Peyer's patch (tissue), 4 donors: ENCODE measurements around the gene PLOD3. TPM values are rescaled to one million over a fixed set of nuclear protein-coding genes. Genes with fewer than 3 reads are reported as not detected.

Experiments
- DNase-seq, 3 donors: peaks; one replicate each; pipeline ENCODE4 v3.0.0-alpha.2; 2017 to 2019
- H3K27ac ChIP-seq, 4 donors: fragments of 200-600 bp; sonication (generic); one replicate each; pipeline ENCODE4 v1.5.1; 2016 to 2019
- H3K27me3 ChIP-seq, 2 donors: fragments of 200-600 bp; sonication (generic); one replicate each; pipeline ENCODE4 v1.5.1; 2019
- H3K36me3 ChIP-seq, 3 donors: fragments of 200-600 bp; sonication (generic); one replicate each; pipeline ENCODE4 v1.5.1; 2016 to 2019
- H3K4me1 ChIP-seq, 4 donors: fragments of 200-600 bp; sonication (generic); one replicate each; pipeline ENCODE4 v1.5.1; 2016 to 2019
- H3K4me3 ChIP-seq, 4 donors: fragments of 200-600 bp; sonication (generic); 1 replicate in 3 of 4; 2 replicates in 1 of 4; pipeline ENCODE4 v1.5.1; 2016 to 2019; ENCODE audit warnings: mild to moderate bottlenecking in 1 of 4
- H3K9me3 ChIP-seq, 4 donors: fragments of 200-600 bp; sonication (generic); one replicate each; pipeline ENCODE4 v1.5.1; 2016 to 2019; ENCODE audit warnings: mild to moderate bottlenecking in 1 of 4
- CTCF ChIP-seq, 6 experiments: fragments of 450-650 bp in 4 of 6; fragments of 200-600 bp in 2 of 6; sonication (generic) in 1 of 6; IDR thresholded peaks; one replicate each; pipeline ENCODE4 v1.5.1; 2017 to 2019; ENCODE audit warnings: antibody characterized with exemption in 6 of 6, mild to moderate bottlenecking in 3 of 6, moderate library complexity in 1 of 6
- POLR2A ChIP-seq, 2 donors: fragments of 450-650 bp; IDR thresholded peaks; one replicate each; pipeline ENCODE4 v1.5.1; 2017; ENCODE audit warnings: antibody characterized with exemption in 2 of 2, mild to moderate bottlenecking in 2 of 2, moderate library complexity in 2 of 2
- total RNA-seq, 4 donors: library from RNA; depleted of rRNA; stranded (reverse); fragments of >200 nt; gene quantifications; one replicate each; pipeline ENCODE4 v1.1.0, GENCODE V29; 2016

PLOD3 gene
- total RNA-seq, 4 donors from 2014 or later = 62.7 to 103 (median 83.7) TPM

GRCh38 chr7:101251871-101252659, 34.7 kb upstream of the PLOD3 start:
- Histone ChIP-seq H3K27ac (peak overlapping the region; percentile 70 to 80 (median 74)), H3K9me3 (no peaks in the 10 kb centered on the region), H3K36me3 (peaks cover 0 to 20% (median 0%) of the 10 kb centered on the region in 3 donors), H3K4me1 (peaks cover 0 to 20% (median 3%) of the 10 kb centered on the region in 4 donors), H3K27me3 (no peaks in the 10 kb centered on the region), H3K4me3 (peak overlapping the region; percentile 71 to 84 (median 78))
- TF ChIP-seq CTCF (IDR thresholded peaks at IDR 0.05) = no peak
- TF ChIP-seq POLR2A (IDR thresholded peaks at IDR 0.05) = peak; percentile 48 to 66
- DNase-seq = peak; percentile 96 to 99 (median 98)

GRCh38 chr7:101250324-101250723, 32.9 kb upstream of the PLOD3 start:
- Histone ChIP-seq H3K27me3 (no peaks in the 10 kb centered on the region), H3K4me1 (peaks cover 3 to 26% (median 4%) of the 10 kb centered on the region in 4 donors), H3K9me3 (no peaks in the 10 kb centered on the region), H3K4me3 (no peak overlapping the region), H3K36me3 (peaks cover 0 to 20% (median 0%) of the 10 kb centered on the region in 3 donors), H3K27ac (no peak overlapping the region)
- no peak for DNase-seq
- TF ChIP-seq POLR2A (IDR thresholded peaks at IDR 0.05) (no peak), CTCF (IDR thresholded peaks at IDR 0.05) (no peak)

DNA sequence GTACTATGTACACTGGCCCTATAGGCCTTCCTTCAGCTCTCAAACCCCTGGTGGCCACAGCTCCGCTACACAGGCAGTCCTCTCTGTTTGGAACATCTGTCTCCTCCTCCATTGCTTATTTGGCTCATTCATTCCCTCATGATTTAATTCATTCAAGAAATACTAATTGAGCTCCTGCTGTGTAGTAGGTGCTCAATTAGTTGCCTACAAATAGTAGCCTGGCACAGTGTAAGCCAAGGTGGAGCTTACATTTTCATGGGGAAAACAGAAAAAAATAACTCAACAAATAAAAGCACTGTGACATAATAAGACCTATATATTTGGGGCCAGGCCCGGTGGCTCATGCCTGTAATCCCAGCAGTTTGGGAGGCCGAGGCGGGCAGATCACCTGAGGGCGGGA, 30.9 kb upstream of the PLOD3 start:
- no peaks in the 10 kb centered on the region for H3K27me3 ChIP-seq
- H3K27ac ChIP-seq = no peak overlapping the region
- peaks cover 3 to 35% (median 12%) of the 10 kb centered on the region in 4 donors for H3K4me1 ChIP-seq
- H3K4me3 ChIP-seq = no peak overlapping the region
- no peaks in the 10 kb centered on the region for H3K9me3 ChIP-seq
- DNase-seq = no peak
- no peak for TF ChIP-seq POLR2A (IDR thresholded peaks at IDR 0.05)
- TF ChIP-seq CTCF (IDR thresholded peaks at IDR 0.05) = no peak
- H3K36me3 ChIP-seq = peaks cover 0 to 20% (median 0%) of the 10 kb centered on the region in 3 donors

DNA sequence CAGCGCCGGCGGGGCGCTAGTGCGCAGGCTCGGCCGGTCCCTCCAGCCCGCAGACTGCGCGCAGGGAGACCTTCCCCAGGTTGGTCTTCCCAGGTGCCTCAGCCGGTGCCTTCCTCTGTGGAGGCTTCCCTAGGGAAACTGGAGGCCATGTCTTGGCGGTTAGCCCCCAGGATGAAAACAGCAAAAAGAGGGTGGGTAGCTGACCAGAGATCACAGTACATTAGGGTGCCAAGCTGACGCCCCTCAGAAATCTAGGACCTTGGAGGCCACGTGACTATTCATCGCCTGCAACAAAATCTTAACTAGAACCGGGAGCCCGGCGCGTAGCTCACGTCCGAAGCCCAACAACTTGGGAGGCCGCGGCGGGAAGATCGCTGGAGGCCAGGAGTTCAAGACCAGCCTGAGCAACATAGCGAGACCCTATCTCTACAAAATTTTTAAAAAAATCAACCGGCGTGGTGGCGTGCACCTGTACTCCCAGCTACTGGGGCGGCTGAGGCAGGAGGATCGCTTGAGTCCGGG, 27.8 kb upstream of the PLOD3 start:
- no peaks in the 10 kb centered on the region for H3K9me3 ChIP-seq
- peaks cover 0 to 33% (median 12%) of the 10 kb centered on the region in 4 donors for H3K4me1 ChIP-seq
- peaks cover 0 to 16% (median 0%) of the 10 kb centered on the region in 3 donors for H3K36me3 ChIP-seq
- peak overlapping the region; percentile 70 to 89 (median 77) for H3K4me3 ChIP-seq
- H3K27ac ChIP-seq = peak overlapping the region; percentile 93 to 96 (median 96)
- TF ChIP-seq CTCF (IDR thresholded peaks at IDR 0.05) = no peak
- peak in 1 of 2 donors; percentile 6 for TF ChIP-seq POLR2A (IDR thresholded peaks at IDR 0.05)
- DNase-seq = no peak
- no peaks in the 10 kb centered on the region for H3K27me3 ChIP-seq

DNA sequence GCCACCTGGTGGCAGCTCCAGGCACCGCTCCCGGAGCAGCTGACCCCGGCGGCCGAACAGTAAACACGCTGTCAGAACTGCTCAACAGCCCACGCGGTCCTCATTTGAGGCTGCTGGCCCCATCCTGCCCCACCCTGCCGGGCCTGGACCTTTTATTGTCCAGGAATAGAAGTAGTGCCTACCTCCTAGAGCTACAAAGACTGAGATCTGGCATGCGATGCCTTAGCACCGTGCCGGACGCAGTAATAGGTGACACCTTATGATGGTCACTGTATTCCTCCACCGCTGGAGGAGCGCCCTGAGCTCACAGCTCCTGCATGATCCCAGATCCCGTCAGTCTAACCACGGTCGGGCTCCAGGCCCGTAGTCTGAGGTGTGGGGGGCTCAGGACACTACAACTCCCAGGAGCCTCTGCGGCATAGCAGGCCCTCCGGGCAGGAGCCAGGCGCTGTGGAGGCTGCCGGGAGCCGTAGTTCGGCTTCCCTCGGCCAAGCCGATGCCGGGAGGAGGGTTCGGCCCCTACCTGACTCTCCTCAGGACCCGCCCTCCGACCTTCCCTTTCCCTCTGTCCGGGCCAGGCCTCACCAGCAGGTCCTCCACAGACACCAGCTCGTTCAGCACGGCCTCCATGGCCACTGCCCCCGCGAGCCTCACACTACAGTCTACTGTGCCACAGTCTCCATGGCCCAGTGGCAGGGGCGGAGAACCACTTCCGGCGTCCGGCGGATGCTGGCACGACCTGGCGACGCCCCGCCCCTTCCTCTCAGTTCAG, 27.2 kb upstream of the PLOD3 start, which contains the start of gene FIS1:
Gene FIS1 (minus strand): TSS at position 707 of the 772 bp plus-strand sequence. CDS start 77 bp downstream, at position 630.
- TF ChIP-seq POLR2A (IDR thresholded peaks at IDR 0.05) = peak; percentile 76 to 85
- peak in 5 of 6 experiments; percentile 90 to 97 (median 96) for TF ChIP-seq CTCF (IDR thresholded peaks at IDR 0.05)
- peak within 1 kb of the TSS; percentile 70 to 89 (median 77) for H3K4me3 ChIP-seq
- peak within 1 kb of the TSS; percentile 93 to 96 (median 96) for H3K27ac ChIP-seq
- H3K4me1 ChIP-seq = peaks cover 0 to 26% (median 12%) of the 10 kb centered on the region in 4 donors
- H3K27me3 ChIP-seq = no peaks in the 10 kb centered on the region
- peak; percentile 95 to 98 (median 97) for DNase-seq
- H3K9me3 ChIP-seq = no peaks in the 10 kb centered on the region
- H3K36me3 ChIP-seq = peaks cover 0 to 17% (median 0%) of the 10 kb centered on the region in 3 donors
